IPS-18c (cell line): Measurements from ENCODE around the gene CYP2S1.
"Not testable (repeated sequence)": the region's sequence is repeated elsewhere in the genome, so short reads cannot be mapped to it uniquely, and the experiment has no call there.

ENCODE experiments used
- H3K4me3 ChIP-seq: 2 replicates; pipeline ENCODE4 v1.7.0; 2013; ENCODE audit warnings: low read depth, mild to moderate bottlenecking, low read length, moderate library complexity; ENCODE audit not compliant: insufficient read depth
- H3K9me3 ChIP-seq: one replicate; pipeline ENCODE4 v1.6.1; 2013; ENCODE audit warnings: mild to moderate bottlenecking, low read length, moderate library complexity; ENCODE audit not compliant: control insufficient read depth, insufficient read depth

CYP2S1 gene, protein sequence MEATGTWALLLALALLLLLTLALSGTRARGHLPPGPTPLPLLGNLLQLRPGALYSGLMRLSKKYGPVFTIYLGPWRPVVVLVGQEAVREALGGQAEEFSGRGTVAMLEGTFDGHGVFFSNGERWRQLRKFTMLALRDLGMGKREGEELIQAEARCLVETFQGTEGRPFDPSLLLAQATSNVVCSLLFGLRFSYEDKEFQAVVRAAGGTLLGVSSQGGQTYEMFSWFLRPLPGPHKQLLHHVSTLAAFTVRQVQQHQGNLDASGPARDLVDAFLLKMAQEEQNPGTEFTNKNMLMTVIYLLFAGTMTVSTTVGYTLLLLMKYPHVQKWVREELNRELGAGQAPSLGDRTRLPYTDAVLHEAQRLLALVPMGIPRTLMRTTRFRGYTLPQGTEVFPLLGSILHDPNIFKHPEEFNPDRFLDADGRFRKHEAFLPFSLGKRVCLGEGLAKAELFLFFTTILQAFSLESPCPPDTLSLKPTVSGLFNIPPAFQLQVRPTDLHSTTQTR

DNA sequence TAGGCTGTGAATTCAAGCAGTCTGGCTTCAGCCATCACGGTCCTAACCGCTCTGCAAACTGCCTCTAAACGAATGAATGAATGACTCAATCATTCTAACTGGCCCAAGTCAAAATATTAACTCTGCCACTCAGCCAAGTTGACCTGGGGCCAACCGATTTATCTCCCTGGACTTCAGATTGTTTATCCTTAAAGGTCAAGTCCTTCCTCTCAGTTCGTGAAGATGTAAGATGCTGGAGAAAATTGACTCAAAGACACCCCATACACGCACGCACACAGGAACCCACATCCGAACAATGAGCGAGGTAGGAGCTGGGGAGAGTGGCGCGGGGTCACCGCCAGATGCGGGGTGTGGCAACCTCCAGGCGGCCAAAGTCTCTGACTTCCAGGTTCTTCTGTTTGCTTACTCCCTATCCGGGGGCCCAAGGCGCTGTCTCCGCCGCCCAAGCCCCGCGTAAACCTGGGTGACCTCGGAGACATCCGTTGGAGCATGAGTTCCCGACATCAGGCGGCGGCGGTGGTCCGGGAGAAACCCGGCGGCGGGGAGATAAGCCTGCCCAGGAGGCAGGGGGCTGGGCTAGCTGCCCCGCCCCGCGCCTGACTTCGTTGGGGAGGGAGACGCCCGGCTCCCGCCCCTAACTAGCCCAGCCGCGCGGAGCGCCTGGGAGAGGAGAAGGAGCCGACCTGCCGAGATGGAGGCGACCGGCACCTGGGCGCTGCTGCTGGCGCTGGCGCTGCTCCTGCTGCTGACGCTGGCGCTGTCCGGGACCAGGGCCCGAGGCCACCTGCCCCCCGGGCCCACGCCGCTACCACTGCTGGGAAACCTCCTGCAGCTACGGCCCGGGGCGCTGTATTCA is at the start of gene CYP2S1:
CYP2S1 (plus strand) TSS at position 646 of the 856 bp plus-strand sequence; CDS start at position 692, 46 bp downstream.
- Histone ChIP-seq H3K9me3 (no peaks in the 10 kb centered on the region), H3K4me3 (peak within 1 kb of the TSS; percentile 73)

DNA sequence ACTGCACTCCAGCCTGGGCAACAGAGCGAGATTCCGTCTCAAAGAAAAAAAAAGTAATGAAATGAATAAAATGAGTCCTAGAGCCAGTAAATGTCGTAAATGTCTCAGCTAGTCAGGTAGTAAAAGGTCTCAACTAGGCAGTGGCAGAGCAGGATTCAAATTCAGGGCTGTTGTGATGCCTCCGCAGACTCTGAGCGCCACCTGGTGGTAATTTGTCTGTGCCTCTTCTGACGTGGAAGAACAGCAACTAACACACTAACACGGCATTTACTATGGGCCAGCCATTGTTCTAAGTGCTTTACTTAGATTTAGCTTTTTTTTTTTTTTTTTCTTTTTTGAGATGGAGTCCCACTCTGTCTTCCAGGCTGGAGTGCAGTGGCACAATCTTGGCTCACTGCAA is 48.6 kb upstream of the CYP2S1 start:
- H3K9me3 ChIP-seq = no peaks in the 10 kb centered on the region
- no peak overlapping the region for H3K4me3 ChIP-seq

DNA sequence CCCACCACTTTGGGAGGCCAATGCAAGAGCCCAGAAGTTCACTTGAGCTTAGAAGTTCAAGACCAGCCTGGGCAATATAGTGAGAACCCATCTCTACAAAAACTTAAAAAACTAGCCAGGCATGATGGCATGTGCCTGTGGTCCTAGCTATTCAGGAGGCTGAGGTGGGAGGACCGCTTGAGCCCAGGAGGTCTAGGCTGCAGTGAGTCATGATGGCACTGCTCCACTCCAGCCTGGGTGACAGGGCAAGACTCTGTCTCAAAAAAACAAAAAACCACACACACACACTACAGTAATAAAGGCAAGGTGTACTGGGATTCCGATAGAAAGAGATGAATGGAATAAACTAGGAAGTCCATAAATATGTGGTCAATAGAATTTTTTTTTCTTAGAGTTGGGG is 43.2 kb upstream of the CYP2S1 start:
- Histone ChIP-seq H3K4me3 (no peak overlapping the region), H3K9me3 (no peaks in the 10 kb centered on the region)

GRCh38 chr19:41150986-41151385 is 42.0 kb upstream of the CYP2S1 start:
- H3K4me3 ChIP-seq, H3K9me3 ChIP-seq: not testable (repeated sequence)

DNA sequence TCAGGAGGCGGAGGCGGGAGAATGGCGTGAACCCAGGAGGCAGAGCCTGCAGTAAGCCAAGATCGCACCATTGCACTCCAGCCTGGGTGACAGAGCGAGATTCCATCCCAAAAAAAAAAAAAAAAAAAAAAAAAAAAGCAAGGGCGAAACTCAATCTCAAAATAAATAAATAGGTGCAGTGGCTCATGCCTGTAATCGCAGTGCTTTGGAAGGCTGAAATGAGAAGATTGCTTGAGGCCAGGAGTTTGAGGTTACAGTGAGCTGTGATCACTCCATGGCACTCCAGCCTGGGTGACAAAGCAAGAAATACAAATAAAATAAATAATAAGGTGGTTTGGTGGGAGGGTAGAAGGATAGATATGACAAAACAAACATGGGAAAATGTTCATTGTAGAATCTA is 39.0 kb upstream of the CYP2S1 start:
- Histone ChIP-seq H3K9me3 (peaks cover 3% of the 10 kb centered on the region), H3K4me3 (no peak overlapping the region)

GRCh38 chr19:41156207-41156606 is 36.8 kb upstream of the CYP2S1 start:
- peaks cover 3% of the 10 kb centered on the region for H3K9me3 ChIP-seq
- no peak overlapping the region for H3K4me3 ChIP-seq

DNA sequence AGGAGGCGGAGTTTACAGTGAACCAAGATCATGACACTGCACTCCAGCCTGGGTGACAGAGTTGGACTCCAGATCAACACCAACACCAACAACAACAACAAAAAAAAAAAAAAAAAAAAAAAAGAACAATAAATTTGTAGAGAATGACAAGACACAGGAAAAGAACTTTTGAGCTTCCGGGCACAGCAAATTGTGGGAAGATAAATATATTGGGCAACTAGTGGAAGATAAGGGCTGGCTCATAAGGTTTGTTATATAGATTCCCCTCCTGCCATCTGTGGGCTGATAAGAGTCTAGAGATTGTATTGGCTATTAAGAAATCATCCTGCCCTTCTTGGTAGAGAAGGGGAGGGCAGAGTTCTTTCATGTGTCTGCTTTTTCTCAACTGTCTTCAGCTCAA is 33.1 kb upstream of the CYP2S1 start:
- Histone ChIP-seq H3K4me3 (no peak overlapping the region), H3K9me3 (peaks cover 3% of the 10 kb centered on the region)

DNA sequence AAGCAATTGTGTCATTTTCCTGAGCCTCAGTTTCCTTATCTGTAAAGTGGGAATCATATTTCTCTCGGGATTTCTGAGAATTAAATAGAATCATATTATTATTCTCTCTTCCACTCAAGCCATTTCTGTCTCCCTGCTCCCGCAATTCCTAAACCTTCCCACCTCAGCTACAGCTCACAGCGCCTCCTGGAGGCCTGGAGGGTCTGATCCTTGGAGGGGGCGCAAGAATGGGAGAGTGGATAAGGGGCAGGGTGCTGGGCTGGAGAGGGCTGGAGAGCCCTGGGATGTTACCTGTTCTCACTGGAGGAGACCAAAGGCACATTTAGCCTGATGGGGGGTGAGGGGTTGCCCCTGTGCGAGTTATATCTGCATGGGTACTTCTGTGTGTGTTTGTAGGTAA is 31.1 kb upstream of the CYP2S1 start:
- no peak overlapping the region for H3K4me3 ChIP-seq
- H3K9me3 ChIP-seq = no peaks in the 10 kb centered on the region

DNA sequence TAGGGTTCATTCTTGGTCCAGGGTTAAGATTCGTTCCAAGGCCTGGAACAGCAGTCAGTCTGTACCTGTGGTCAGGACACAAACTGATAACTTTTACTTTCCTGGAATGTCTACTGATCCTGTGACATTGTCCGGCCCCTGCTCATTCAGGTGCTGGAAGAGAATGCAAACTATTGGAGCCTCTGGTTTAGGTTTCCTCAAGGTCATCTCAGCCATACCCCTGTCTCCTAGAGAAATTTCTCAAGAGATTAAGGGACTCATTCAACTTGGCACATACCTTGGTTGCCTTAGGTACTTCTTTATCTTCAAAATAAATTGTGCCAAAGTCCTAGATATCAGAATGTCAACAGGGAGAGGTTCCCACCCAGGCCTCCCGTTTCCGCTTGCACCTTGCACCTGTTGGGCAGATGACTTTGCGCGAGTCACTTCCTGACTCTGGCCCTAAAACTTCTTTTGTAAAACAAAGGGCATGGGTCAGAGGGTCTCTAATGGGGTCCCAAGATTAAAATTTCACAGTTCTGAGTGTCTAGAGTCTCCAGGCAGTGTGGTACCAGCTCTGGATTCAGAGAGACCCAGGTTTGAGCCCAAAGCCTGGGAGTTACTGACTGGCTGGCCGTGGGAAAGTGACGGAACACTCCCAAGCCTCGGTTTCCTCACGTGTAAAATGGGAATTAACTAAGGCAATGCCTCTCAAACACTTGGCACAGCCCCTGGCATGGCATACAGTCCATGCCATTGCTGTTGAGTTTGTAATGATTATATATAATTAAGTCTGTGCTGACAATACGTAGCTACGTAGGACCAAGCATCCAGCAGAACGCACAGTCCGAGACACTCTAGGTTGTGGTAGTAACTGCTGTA is 25.8 kb upstream of the CYP2S1 start:
- no peaks in the 10 kb centered on the region for H3K9me3 ChIP-seq
- H3K4me3 ChIP-seq = no peak overlapping the region

DNA sequence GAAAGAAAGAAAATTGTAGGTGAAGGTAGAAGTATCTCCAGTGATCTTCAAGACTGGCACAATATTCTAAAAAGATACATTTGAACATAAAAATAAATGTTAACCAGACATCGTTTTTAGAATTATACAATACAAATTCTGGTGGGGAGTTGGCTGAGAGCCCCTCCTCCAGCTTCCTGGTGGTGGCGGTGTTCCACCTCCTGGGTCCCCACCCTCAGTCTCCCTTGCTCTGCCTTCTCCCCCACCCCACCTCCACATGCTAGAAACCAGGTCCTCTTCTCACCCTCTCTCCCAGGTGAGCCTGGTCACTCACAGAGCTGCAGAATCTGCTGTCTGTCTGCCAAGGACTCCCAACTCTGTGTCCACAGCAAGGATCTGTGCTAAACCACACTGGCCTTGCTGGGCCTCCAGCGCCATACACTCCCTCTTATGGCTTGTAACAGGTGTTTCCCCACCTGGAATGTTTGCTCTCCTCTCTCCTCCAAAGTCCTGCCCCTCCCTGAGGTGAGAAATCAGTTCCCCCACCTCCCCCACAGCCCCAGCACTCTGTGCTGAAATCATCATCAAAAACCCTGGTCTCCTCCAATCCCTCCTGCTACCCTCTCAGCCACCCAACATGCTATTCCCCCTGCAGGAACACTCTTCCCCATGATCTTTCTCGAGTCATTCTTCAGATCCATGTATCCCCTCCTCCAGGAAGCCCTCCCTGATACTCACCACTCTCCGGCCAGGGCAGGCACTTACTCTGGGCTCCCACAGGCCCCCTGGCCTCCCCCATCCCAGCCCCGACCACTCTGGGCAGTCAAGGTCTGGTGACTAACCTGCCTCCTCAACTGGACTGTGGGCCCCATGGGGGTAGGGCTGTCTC is 20.5 kb upstream of the CYP2S1 start:
- Histone ChIP-seq H3K4me3 (no peak overlapping the region), H3K9me3 (no peaks in the 10 kb centered on the region)

DNA sequence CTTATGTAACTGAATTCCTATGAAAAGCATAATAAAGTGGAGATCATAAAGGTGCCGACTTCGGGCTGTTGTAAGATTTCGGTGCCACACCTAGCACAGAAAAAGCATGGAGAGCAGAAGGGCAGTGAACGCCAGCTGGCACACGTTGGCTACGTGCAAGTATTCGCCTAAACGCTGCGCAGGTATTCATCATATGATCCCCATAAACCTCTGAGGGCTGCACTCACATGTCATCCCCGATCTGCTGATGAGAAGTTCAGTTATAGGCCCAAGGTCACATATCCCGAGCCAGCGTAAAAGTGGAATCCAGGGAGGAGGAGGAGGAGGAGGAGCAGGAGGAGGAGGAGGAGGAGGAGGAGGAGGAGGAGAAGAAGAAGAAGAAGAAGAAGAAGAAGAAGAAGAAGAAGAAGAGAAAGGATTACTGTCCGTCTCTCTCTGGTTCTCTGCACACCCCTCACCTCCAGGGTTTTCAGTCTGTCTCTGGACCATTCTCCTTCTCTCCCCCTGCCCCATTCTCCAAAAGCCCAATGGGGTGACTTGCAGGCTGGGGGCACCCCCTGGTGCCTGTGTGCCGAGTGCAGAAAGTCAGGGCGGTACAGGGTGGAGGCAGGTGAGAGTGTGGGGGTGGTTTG is 18.6 kb upstream of the CYP2S1 start:
- Histone ChIP-seq H3K9me3 (no peaks in the 10 kb centered on the region), H3K4me3 (no peak overlapping the region)

DNA sequence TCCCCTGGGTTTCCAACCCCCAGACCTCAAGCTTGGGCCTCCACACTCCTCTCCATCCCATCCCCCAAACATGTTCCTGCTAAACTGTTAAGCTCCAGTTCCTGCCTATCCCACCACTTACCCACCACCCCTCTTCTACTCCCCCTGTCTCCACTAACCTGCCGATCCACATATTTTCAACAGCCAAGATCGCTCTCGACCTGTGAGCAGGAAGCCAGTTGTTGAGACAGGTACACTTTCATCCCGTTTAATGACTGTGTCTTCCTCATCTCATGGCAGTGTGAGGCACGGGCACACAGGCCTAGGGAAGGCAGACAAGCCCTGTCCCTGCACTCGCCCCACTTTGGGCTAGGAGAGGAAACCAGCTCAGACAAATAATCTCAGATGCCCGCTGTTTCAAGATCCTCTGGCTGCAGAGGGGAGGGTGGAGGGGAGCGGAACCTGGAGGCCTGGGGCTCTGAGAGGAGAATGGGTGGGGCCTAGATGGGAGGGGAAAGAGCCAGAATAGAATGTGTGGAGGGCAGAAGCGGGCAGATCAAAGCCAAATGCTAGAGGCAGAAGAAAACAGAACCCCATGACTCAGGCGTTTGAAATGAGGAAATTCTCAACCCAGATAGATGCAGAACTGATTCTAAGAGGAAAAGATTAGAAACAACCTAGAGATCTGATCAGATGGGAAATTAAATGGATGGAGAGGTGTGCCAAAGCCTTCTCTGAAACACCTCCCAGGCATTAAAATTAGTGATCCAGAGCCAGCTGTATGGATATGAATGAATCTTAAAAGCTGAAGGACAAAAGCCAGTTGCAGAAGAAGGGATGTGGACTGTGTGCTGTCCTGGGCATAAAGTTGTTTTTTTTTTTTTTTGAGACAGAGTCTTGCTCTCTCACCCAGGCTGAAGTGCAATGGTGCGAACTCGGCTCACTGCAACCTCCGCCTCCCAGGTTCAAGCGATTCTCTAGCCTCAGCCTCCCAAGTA is 16.9 kb upstream of the CYP2S1 start:
- Histone ChIP-seq H3K9me3 (no peaks in the 10 kb centered on the region), H3K4me3 (peak overlapping the region; percentile 12)

DNA sequence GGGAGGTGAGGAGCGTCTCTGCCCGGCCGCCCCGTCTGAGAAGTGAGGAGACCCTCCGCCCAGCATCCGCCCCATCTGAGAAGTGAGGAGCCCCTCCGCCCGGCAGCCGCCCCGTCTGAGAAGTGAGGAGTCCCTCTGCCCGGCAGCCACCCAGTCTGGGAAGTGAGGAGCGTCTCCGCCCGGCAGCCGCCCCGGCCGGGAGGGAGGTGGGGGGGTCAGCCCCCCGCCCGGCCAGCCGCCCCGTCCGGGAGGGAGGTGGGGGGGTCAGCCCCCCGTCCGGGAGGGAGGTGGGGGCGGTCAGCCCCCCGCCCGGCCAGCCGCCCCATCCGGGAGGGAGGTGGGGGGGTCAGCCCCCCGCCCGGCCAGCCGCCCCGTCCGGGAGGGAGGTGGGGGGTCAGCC is 12.8 kb upstream of the CYP2S1 start:
- H3K4me3 ChIP-seq, H3K9me3 ChIP-seq: not testable (repeated sequence)

DNA sequence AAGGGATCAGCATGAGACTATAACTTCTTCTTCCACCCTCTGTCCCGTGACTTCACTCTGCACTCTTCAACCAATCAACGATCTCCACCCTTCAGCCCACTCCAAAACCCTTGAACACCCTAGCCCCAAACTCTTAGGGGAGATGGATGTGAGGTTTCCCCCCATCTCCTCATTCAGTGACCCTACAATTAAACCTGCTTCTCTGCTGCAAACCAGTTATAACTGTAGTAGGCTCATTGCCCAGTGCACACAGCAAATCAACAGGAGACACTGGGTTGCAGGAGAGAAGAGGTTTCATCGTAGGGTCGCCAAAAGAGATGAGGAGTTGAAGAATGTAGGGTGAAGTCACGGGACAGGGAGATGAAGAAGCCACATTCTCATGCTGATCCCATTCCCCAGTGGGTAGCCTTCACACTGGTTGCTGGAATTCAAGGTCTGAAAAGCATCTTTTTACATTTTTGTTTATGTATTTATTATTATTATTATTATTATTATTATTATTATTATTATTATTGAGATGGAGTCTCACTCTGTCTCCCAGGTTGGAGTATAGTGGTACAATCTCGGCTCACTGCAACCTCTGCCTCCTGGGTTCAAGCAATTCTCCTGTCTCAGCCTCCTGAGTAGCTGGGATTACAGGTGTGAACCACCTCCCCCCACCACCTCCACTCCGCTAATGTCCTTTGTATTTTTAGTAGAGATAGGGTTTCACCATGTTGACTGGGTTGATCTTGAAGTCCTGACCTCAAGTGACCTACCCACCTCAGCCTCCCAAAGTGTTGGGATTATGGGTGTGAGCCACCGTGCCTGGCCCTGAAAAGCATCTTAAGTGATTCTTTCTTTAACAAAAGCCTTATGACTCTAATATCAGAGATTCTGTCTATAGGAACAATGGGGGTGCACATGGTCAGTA is 5.8 kb upstream of the CYP2S1 start:
- Histone ChIP-seq H3K9me3 (no peaks in the 10 kb centered on the region), H3K4me3 (no peak overlapping the region)
